IMR-90 (cell line): Measurements from ENCODE around the gene AQP5. TPM values are rescaled to one million over a fixed set of nuclear protein-coding genes. Genes with fewer than 3 reads are reported as not detected.

Source experiments
- ATAC-seq: fragments of 200-7000 bp; cut with Tn5 transposase; 2 replicates; pipeline ENCODE4 v1.9.1; 2020; ENCODE audit warnings: low read depth, mild to moderate bottlenecking, moderate library complexity
- BruUV-seq: library from RNA; stranded (reverse); fragments of 400-500 nt; replicated peaks from 2 replicates; lab custom pipeline; 2021; lab: Mats Ljungman, UMichigan
- CTCF ChIA-PET: fragments of 300-600 bp; formaldehyde crosslinking; extraction: SDS; loops from one replicate; lab custom pipeline; 2021; ENCODE audit warnings: antibody characterized with exemption; lab: Yijun Ruan, JAX
- POLR2A ChIA-PET: fragments of 300-600 bp; sonication (Branson Sonifier 250); formaldehyde crosslinking; loops from one replicate; lab custom pipeline; 2022; ENCODE audit warnings: antibody characterized with exemption; ENCODE audit not compliant: unreplicated experiment; lab: Charles Lee
- DNase-seq: peaks from one replicate; pipeline ENCODE4 v3.0.0; 2013
- H2AFZ ChIP-seq: replicated peaks from 2 replicates; pipeline ENCODE3; 2013; ENCODE audit warnings: low read length, mild to moderate bottlenecking; ENCODE audit not compliant: poor library complexity
- H2AK5ac ChIP-seq: 2 replicates; pipeline ENCODE4 v1.6.1; 2013; ENCODE audit warnings: low read depth, low read length, inconsistent platforms
- H2AK9ac ChIP-seq: replicated peaks from 2 replicates; pipeline ENCODE3; 2013; ENCODE audit warnings: mild to moderate bottlenecking, low read depth, low read length, moderate library complexity; ENCODE audit not compliant: poor library complexity
- H2BK120ac ChIP-seq: 2 replicates; pipeline ENCODE4 v1.6.1; 2013; ENCODE audit warnings: low read depth, low read length, inconsistent platforms
- H2BK15ac ChIP-seq: 3 replicates; pipeline ENCODE4 v1.6.1; 2013; ENCODE audit warnings: low read depth, low read length, inconsistent platforms
- H2BK20ac ChIP-seq: 2 replicates; pipeline ENCODE4 v1.6.1; 2013; ENCODE audit warnings: low read depth, mild to moderate bottlenecking, inconsistent platforms, low read length, moderate library complexity
- H2BK5ac ChIP-seq: 2 replicates; pipeline ENCODE4 v1.6.1; 2013; ENCODE audit warnings: mild to moderate bottlenecking, low read depth, low read length, inconsistent platforms; ENCODE audit not compliant: poor library complexity, severe bottlenecking
- H3K14ac ChIP-seq: replicated peaks from 2 replicates; pipeline ENCODE4 v1.6.1; 2013; ENCODE audit warnings: low read depth, low read length, inconsistent platforms
- H3K18ac ChIP-seq: 2 replicates; pipeline ENCODE4 v1.6.1; 2013; ENCODE audit warnings: low read depth, low read length, control low read depth
- H3K23ac ChIP-seq: 2 replicates; pipeline ENCODE4 v1.6.1; 2013; ENCODE audit warnings: low read depth, low read length, inconsistent platforms
- H3K27ac ChIP-seq: 2 replicates; pipeline ENCODE4 v1.5.1; 2013; ENCODE audit warnings: mild to moderate bottlenecking, control low read depth, low read length; ENCODE audit not compliant: insufficient read depth
- H3K27me3 ChIP-seq: 2 replicates; pipeline ENCODE4 v1.6.1; 2013; ENCODE audit warnings: low read length; ENCODE audit not compliant: control insufficient read depth, insufficient read depth
- H3K36me3 ChIP-seq: 2 replicates; pipeline ENCODE4 v1.6.1; 2013; ENCODE audit warnings: low read length, mixed read lengths; ENCODE audit not compliant: control insufficient read depth, insufficient read depth
- H3K4ac ChIP-seq: 2 replicates; pipeline ENCODE4 v1.6.1; 2013; ENCODE audit warnings: low read depth, low read length, inconsistent platforms
- H3K4me1 ChIP-seq: 2 replicates; pipeline ENCODE4 v1.6.1; 2013; ENCODE audit warnings: low read length, mixed read lengths; ENCODE audit not compliant: control insufficient read depth, insufficient read depth
- H3K4me2 ChIP-seq: 2 replicates; pipeline ENCODE4 v1.6.1; 2013; ENCODE audit warnings: low read depth, mild to moderate bottlenecking, control low read depth, low read length, moderate library complexity
- H3K4me3 ChIP-seq: 2 replicates; pipeline ENCODE4 v1.5.1; 2013; ENCODE audit warnings: low read depth, mild to moderate bottlenecking, control low read depth, low read length, moderate library complexity; ENCODE audit not compliant: insufficient read depth
- H3K56ac ChIP-seq: 2 replicates; pipeline ENCODE4 v1.6.1; 2013; ENCODE audit warnings: low read length, inconsistent platforms; ENCODE audit not compliant: insufficient read depth; ENCODE audit errors: extremely low read depth
- H3K79me1 ChIP-seq, 2 experiments: 2 replicates each; pipeline ENCODE4 v1.6.1; 2013; ENCODE audit warnings: low read length in 2 of 2, inconsistent platforms in 1 of 2, low read depth in 1 of 2
- H3K9ac ChIP-seq: 2 replicates; pipeline ENCODE4 v1.6.1; 2013; ENCODE audit warnings: low read depth, low read length, control low read depth
- H3K9me1 ChIP-seq: 2 replicates; pipeline ENCODE4 v1.6.1; 2013; ENCODE audit warnings: low read length, inconsistent platforms; ENCODE audit not compliant: insufficient read depth
- H3K9me3 ChIP-seq: 2 replicates; pipeline ENCODE4 v1.6.1; 2013; ENCODE audit warnings: low read length; ENCODE audit not compliant: control insufficient read depth, insufficient read depth
- H4K20me1 ChIP-seq: 2 replicates; pipeline ENCODE4 v1.6.1; 2013; ENCODE audit warnings: low read length, inconsistent platforms; ENCODE audit not compliant: insufficient read depth
- H4K5ac ChIP-seq: 2 replicates; pipeline ENCODE4 v1.6.1; 2013; ENCODE audit warnings: mild to moderate bottlenecking, low read depth, low read length, control low read depth
- H4K8ac ChIP-seq, 2 experiments: 2 replicates each; pipeline ENCODE4 v1.6.1; 2013; ENCODE audit warnings: low read depth in 2 of 2, low read length in 2 of 2, control low read depth in 1 of 2, inconsistent platforms in 1 of 2
- H4K91ac ChIP-seq: 2 replicates; pipeline ENCODE4 v1.6.1; 2013; ENCODE audit warnings: low read depth, low read length, inconsistent platforms; ENCODE audit not compliant: insufficient read depth
- BHLHE40 ChIP-seq: fragments of 150-350 bp; IDR thresholded peaks from 2 replicates; pipeline ENCODE4 v1.6.1; 2016; ENCODE audit warnings: mild to moderate bottlenecking, low read depth, low read length
- CHD1 ChIP-seq: IDR thresholded peaks from 2 replicates; pipeline ENCODE4 v1.6.1; 2012; ENCODE audit warnings: low read depth, low read length, improper control_type of control experiment
- FOS ChIP-seq: fragments of 150-350 bp; IDR thresholded peaks from 2 replicates; pipeline ENCODE4 v1.6.1; 2016; ENCODE audit warnings: low read depth, low read length
- MAFK ChIP-seq: IDR thresholded peaks from 2 replicates; pipeline ENCODE4 v1.6.1; 2012; ENCODE audit warnings: low read depth, low read length, improper control_type of control experiment
- NFE2L2 ChIP-seq: fragments of 150-350 bp; IDR thresholded peaks from 2 replicates; pipeline ENCODE4 v1.6.1; 2016; ENCODE audit warnings: low read depth, mild to moderate bottlenecking, low read length
- POLR2A ChIP-seq: IDR thresholded peaks from 2 replicates; pipeline ENCODE4 v1.6.1; 2012; ENCODE audit warnings: mild to moderate bottlenecking, low read depth, low read length
- RAD21 ChIP-seq: IDR thresholded peaks from 2 replicates; pipeline ENCODE4 v1.6.1; 2012; ENCODE audit warnings: low read length, improper control_type of control experiment
- RCOR1 ChIP-seq: IDR thresholded peaks from 2 replicates; pipeline ENCODE4 v1.6.1; 2012; ENCODE audit warnings: mild to moderate bottlenecking, low read length, improper control_type of control experiment; ENCODE audit not compliant: insufficient replicate concordance
- RFX5 ChIP-seq: IDR thresholded peaks from 2 replicates; pipeline ENCODE4 v1.8.0; 2012; ENCODE audit warnings: low read depth, mild to moderate bottlenecking, low read length, moderate library complexity
- SMC3 ChIP-seq: fragments of 150-350 bp; IDR thresholded peaks from 2 replicates; pipeline ENCODE4 v1.6.1; 2016; ENCODE audit warnings: low read depth, mild to moderate bottlenecking, antibody characterized with exemption, low read length, moderate library complexity
- WGBS, 2 experiments: methylation state at CpG; one replicate each; pipeline versions ENCODE4 v1.1.5 to v1.1.7; 2013; ENCODE audit warnings: missing lambda C conversion rate in 2 of 2; ENCODE audit not compliant: insufficient read length in 1 of 2; ENCODE audit errors: extremely low coverage in 2 of 2; 5-methylcytosine and 5-hydroxymethylcytosine counted together
- dilution Hi-C: fragments of 300-500 bp; cut with HindIII; formaldehyde crosslinking; loops from one replicate; pipeline ENCODE4 v1.14.3; 2018; ENCODE audit warnings: low sequenced_read_pairs; ENCODE audit not compliant: unreplicated experiment
- in situ Hi-C: fragments of 300-500 bp; cut with MboI; formaldehyde crosslinking; loops from 3 replicates; pipeline ENCODE4 v1.14.3; 2019; ENCODE audit warnings: low sequenced_read_pairs, inconsistent platforms, mixed read lengths
- intact Hi-C: fragments of 100-400 bp; cut with micrococcal nuclease; formaldehyde crosslinking; loops from 2 replicates; pipeline ENCODE4 v1.10.0; 2022
- polyA plus RNA-seq, 3 experiments: library from polyadenylated mRNA; depleted of rRNA; stranded (reverse); fragments of >200 nt; gene quantifications; 2 replicates each; pipeline ENCODE4 v1.2.3, GENCODE V29; 2012; ENCODE audit warnings: low replicate concordance in 1 of 3
- total RNA-seq: library from RNA; depleted of rRNA; stranded (reverse); fragments of >200 nt; gene quantifications from 2 replicates; pipeline ENCODE4 v1.2.3, GENCODE V29; 2012
- TF ChIP-seq, protein P1 (sequence below): fragments of 150-350 bp; IDR thresholded peaks from 2 replicates; pipeline ENCODE4 v1.6.1; 2016; ENCODE audit warnings: low read depth, mild to moderate bottlenecking, low read length, moderate library complexity, borderline replicate concordance
- TF ChIP-seq, protein P2 (sequence below): conservative IDR thresholded peaks from 2 replicates; pipeline ENCODE4 v1.5.1; 2012; ENCODE audit warnings: mild to moderate bottlenecking, low read depth, low read length, improper control_type of control experiment
- TF ChIP-seq, protein P3 (sequence below): fragments of 150-350 bp; IDR thresholded peaks from 2 replicates; pipeline ENCODE4 v1.6.1; 2017; ENCODE audit warnings: mild to moderate bottlenecking, antibody characterized with exemption, low read length, low read depth

The AQP5 gene
- total and polyA plus RNA-seq, 2 of the 4 experiments (the other 2 are of a cell fraction): not detected

DNA sequence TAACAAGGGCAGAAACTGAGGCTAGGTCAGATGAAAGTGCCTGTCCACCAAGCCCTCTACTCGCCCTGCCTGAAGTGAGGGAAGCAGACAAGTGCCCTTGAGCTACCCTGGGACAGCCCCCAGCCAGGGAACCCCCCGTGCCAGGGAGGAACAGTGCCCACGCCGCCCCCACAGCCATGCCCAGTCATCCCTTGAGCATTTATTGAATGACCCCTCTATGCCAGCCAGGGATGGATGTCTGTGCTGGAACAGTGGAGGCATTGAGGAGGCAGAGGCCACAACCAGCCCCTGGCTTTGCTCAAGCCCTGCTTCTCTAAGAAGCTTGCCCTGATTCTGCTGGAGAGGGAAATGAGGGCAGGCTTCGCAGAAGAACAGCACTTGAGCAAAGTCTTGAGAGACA, 7.4 kb downstream of the AQP5 start:
- no peak overlapping the region for H3K9ac ChIP-seq
- H3K79me1 ChIP-seq: no peaks in the 10 kb centered on the region
- H3K18ac ChIP-seq: no peak overlapping the region
- H4K20me1 ChIP-seq: no peaks in the 10 kb centered on the region
- H3K14ac ChIP-seq: no peak overlapping the region
- peak overlapping the region; percentile 70 for H2AK9ac ChIP-seq
- CTCF ChIA-PET: interaction anchor here (4.0 kb wide), 1 partner anchor 101 kb away, joined by 33 read pairs; no protein-coding TSS in a partner anchor
- no peak overlapping the region for H3K23ac ChIP-seq
- peaks cover 74% of the 10 kb centered on the region for H3K27me3 ChIP-seq
- dilution Hi-C loops (no loop called here), in situ Hi-C loops (loop anchor here (10.0 kb wide), 1 partner anchor 194 kb away; no protein-coding TSS in a partner anchor), intact Hi-C loops (loop anchor here (10.0 kb wide), 1 partner anchor 206 kb away; no protein-coding TSS in a partner anchor)
- no peak overlapping the region for H2BK5ac ChIP-seq
- H2BK120ac ChIP-seq: no peak overlapping the region
- H4K8ac ChIP-seq: no peak overlapping the region
- no peak overlapping the region for H2AFZ ChIP-seq
- no peak overlapping the region for H2AK5ac ChIP-seq
- POLR2A ChIA-PET: no interaction called here
- no peak for ATAC-seq
- H3K56ac ChIP-seq: no peak overlapping the region
- TF ChIP-seq RFX5 (no peak), BHLHE40 (no peak), MAFK (no peak), RAD21 (no peak), RCOR1 (no peak), SMC3 (no peak), POLR2A (no peak), NFE2L2 (no peak), CHD1 (no peak), FOS (no peak)
- TF ChIP-seq, protein P1, sequence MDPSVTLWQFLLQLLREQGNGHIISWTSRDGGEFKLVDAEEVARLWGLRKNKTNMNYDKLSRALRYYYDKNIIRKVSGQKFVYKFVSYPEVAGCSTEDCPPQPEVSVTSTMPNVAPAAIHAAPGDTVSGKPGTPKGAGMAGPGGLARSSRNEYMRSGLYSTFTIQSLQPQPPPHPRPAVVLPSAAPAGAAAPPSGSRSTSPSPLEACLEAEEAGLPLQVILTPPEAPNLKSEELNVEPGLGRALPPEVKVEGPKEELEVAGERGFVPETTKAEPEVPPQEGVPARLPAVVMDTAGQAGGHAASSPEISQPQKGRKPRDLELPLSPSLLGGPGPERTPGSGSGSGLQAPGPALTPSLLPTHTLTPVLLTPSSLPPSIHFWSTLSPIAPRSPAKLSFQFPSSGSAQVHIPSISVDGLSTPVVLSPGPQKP: no peak
- TF ChIP-seq, protein P2, sequence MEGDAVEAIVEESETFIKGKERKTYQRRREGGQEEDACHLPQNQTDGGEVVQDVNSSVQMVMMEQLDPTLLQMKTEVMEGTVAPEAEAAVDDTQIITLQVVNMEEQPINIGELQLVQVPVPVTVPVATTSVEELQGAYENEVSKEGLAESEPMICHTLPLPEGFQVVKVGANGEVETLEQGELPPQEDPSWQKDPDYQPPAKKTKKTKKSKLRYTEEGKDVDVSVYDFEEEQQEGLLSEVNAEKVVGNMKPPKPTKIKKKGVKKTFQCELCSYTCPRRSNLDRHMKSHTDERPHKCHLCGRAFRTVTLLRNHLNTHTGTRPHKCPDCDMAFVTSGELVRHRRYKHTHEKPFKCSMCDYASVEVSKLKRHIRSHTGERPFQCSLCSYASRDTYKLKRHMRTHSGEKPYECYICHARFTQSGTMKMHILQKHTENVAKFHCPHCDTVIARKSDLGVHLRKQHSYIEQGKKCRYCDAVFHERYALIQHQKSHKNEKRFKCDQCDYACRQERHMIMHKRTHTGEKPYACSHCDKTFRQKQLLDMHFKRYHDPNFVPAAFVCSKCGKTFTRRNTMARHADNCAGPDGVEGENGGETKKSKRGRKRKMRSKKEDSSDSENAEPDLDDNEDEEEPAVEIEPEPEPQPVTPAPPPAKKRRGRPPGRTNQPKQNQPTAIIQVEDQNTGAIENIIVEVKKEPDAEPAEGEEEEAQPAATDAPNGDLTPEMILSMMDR: no peak
- TF ChIP-seq, protein P3, sequence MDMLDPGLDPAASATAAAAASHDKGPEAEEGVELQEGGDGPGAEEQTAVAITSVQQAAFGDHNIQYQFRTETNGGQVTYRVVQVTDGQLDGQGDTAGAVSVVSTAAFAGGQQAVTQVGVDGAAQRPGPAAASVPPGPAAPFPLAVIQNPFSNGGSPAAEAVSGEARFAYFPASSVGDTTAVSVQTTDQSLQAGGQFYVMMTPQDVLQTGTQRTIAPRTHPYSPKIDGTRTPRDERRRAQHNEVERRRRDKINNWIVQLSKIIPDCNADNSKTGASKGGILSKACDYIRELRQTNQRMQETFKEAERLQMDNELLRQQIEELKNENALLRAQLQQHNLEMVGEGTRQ: no peak
- no peak overlapping the region for H2BK20ac ChIP-seq
- H3K9me1 ChIP-seq: no peaks in the 10 kb centered on the region
- H2BK15ac ChIP-seq: no peak overlapping the region
- no peak overlapping the region for H3K4me2 ChIP-seq
- no peaks in the 10 kb centered on the region for H3K4me1 ChIP-seq
- H3K9me3 ChIP-seq: no peaks in the 10 kb centered on the region
- H3K27ac ChIP-seq: no peak overlapping the region
- no peak overlapping the region for H3K4me3 ChIP-seq
- H4K91ac ChIP-seq: no peak overlapping the region
- H3K36me3 ChIP-seq: no peaks in the 10 kb centered on the region
- no peak overlapping the region for H3K4ac ChIP-seq
- no peak for DNase-seq
- no TSS peak for BruUV-seq
- WGBS, 2 experiments: no CpG with 5 or more reads among the region's 5 CpGs
- H4K5ac ChIP-seq: no peak overlapping the region
